Measurements from ENCODE around the gene ATP2B2. TPM values are rescaled to one million over a fixed set of nuclear protein-coding genes. Genes with fewer than 3 reads are reported as not detected.
"Not testable (repeated sequence)": the region's sequence is repeated elsewhere in the genome, so short reads cannot be mapped to it uniquely, and the experiment has no call there.

ATP2B2 gene
- total and polyA plus RNA-seq, 8 donors: 0.01 to 0.18 (median 0.06) TPM; not detected in 1

- DNase-seq (no peak), ATAC-seq (no peak)
- Histone ChIP-seq H3K27ac (no peak overlapping the region), H3K36me3 (no peaks in the 10 kb centered on the region), H3K27me3 (peaks cover 0 to 20% of the 10 kb centered on the region in 2 donors), H3K4me3 (no peak overlapping the region), H3K4me1 (peaks cover 0 to 5% of the 10 kb centered on the region in 2 donors), H3K9me3 (peaks cover 0 to under 1% of the 10 kb centered on the region in 2 donors)
- no peak for TF ChIP-seq CTCF (IDR thresholded peaks at IDR 0.05)
- intact Hi-C loops (cut with DNase I): no loop called here
These were observed 42.7 kb upstream of the ATP2B2 start for GRCh38 chr3:10547841-10548783.

- Histone ChIP-seq H3K36me3 (no peaks in the 10 kb centered on the region), H3K4me3 (no peak overlapping the region), H3K27ac (no peak overlapping the region), H3K4me1 (peaks cover 0 to 5% of the 10 kb centered on the region in 2 donors), H3K9me3 (peaks cover 0 to 8% of the 10 kb centered on the region in 2 donors), H3K27me3 (peaks cover 0 to 18% of the 10 kb centered on the region in 2 donors)
- ATAC-seq (no peak), DNase-seq (no peak)
- intact Hi-C loops (cut with DNase I): no loop called here
- no peak for TF ChIP-seq CTCF (IDR thresholded peaks at IDR 0.05)
These were observed 42.0 kb upstream of the ATP2B2 start for GRCh38 chr3:10547413-10547812.

- TF ChIP-seq CTCF (IDR thresholded peaks at IDR 0.05): no peak
- no peak for ATAC-seq
These were observed 41.5 kb upstream of the ATP2B2 start for GRCh38 chr3:10546820-10547263.

GRCh38 chr3:10546181-10546624 lies 40.8 kb upstream of the ATP2B2 start:
- DNase-seq (no peak), ATAC-seq (no peak)
- no peak overlapping the region for H3K27ac ChIP-seq
- no peak for TF ChIP-seq CTCF (IDR thresholded peaks at IDR 0.05)
- peaks cover 0 to 18% of the 10 kb centered on the region in 2 donors for H3K9me3 ChIP-seq
- intact Hi-C loops (cut with DNase I): no loop called here
- no peaks in the 10 kb centered on the region for H3K36me3 ChIP-seq
- peaks cover 0 to 10% of the 10 kb centered on the region in 2 donors for H3K27me3 ChIP-seq
- no peaks in the 10 kb centered on the region for H3K4me1 ChIP-seq
- no peak overlapping the region for H3K4me3 ChIP-seq

More at GRCh38 chr3:10546820-10547263, 41.5 kb upstream of the ATP2B2 start:
- intact Hi-C loops (cut with DNase I): no loop called here
- no peaks in the 10 kb centered on the region for H3K36me3 ChIP-seq
- peaks cover 0 to 12% of the 10 kb centered on the region in 2 donors for H3K27me3 ChIP-seq
- H3K4me1 ChIP-seq: peaks cover 0 to 3% of the 10 kb centered on the region in 2 donors
- no peak overlapping the region for H3K27ac ChIP-seq
- H3K9me3 ChIP-seq: peaks cover 0 to 13% of the 10 kb centered on the region in 2 donors
- no peak for DNase-seq
- no peak overlapping the region for H3K4me3 ChIP-seq

- no peak overlapping the region for H3K27ac ChIP-seq
- ATAC-seq (no peak), DNase-seq (no peak)
- H3K9me3 ChIP-seq: peaks cover 0 to 29% of the 10 kb centered on the region in 2 donors
- H3K36me3 ChIP-seq: no peaks in the 10 kb centered on the region
- no peak overlapping the region for H3K4me3 ChIP-seq
- H3K27me3 ChIP-seq: peaks cover 0 to 10% of the 10 kb centered on the region in 2 donors
- TF ChIP-seq CTCF (IDR thresholded peaks at IDR 0.05): no peak
- intact Hi-C loops (cut with DNase I): no loop called here
- H3K4me1 ChIP-seq: no peaks in the 10 kb centered on the region
These were observed 37.1 kb upstream of the ATP2B2 start for GRCh38 chr3:10542518-10542917.

GRCh38 chr3:10540347-10540746 lies 35.0 kb upstream of the ATP2B2 start:
- ATAC-seq, H3K4me1 ChIP-seq: not testable (repeated sequence)

More at GRCh38 chr3:10540347-10540746, 35.0 kb upstream of the ATP2B2 start:
- H3K27ac ChIP-seq; H3K4me3 ChIP-seq; H3K36me3 ChIP-seq; DNase-seq; H3K27me3 ChIP-seq; intact Hi-C loops (cut with DNase I): not testable (repeated sequence)
- peaks cover 0 to 29% of the 10 kb centered on the region in 2 donors for H3K9me3 ChIP-seq

Data from left lung (tissue), 10 donors.